H9 (cell line): ENCODE results near the gene CASTOR1. TPM values are rescaled to one million over a fixed set of nuclear protein-coding genes. Genes with fewer than 3 reads are reported as not detected.

ENCODE experiments used
- DNase-seq: peaks from one replicate; pipeline ENCODE4 v3.0.0-alpha.2; 2017
- H2AFZ ChIP-seq: one replicate; pipeline ENCODE4 v1.6.1; 2013; ENCODE audit warnings: mild to moderate bottlenecking, low read length, control low read depth, moderate library complexity
- H2AK5ac ChIP-seq: 2 replicates; pipeline ENCODE4 v1.6.1; 2013; ENCODE audit warnings: low read length, control low read depth, mixed read lengths; ENCODE audit not compliant: insufficient read length
- H2BK120ac ChIP-seq: one replicate; pipeline ENCODE4 v1.6.1; 2013; ENCODE audit warnings: low read depth, mild to moderate bottlenecking, low read length, control low read depth, inconsistent platforms; ENCODE audit not compliant: poor library complexity, severe bottlenecking
- H2BK12ac ChIP-seq: 2 replicates; pipeline ENCODE4 v1.6.1; 2013; ENCODE audit warnings: low read length, control low read depth, mixed read lengths, low read depth; ENCODE audit not compliant: insufficient read length
- H2BK15ac ChIP-seq: 2 replicates; pipeline ENCODE4 v1.6.1; 2013; ENCODE audit warnings: low read depth, low read length, control low read depth
- H2BK20ac ChIP-seq: one replicate; pipeline ENCODE4 v1.6.1; 2013; ENCODE audit warnings: low read depth, mild to moderate bottlenecking, low read length, control low read depth, inconsistent platforms; ENCODE audit not compliant: poor library complexity, severe bottlenecking
- H2BK5ac ChIP-seq: 2 replicates; pipeline ENCODE4 v1.6.1; 2013; ENCODE audit warnings: low read length, control low read depth, mixed read lengths; ENCODE audit not compliant: insufficient read length
- H3K14ac ChIP-seq: 2 replicates; pipeline ENCODE4 v1.6.1; 2013; ENCODE audit warnings: low read length, control low read depth; ENCODE audit not compliant: insufficient read depth
- H3K18ac ChIP-seq: 2 replicates; pipeline ENCODE4 v1.6.1; 2013; ENCODE audit warnings: low read depth, mild to moderate bottlenecking, mixed read lengths, low read length, control low read depth; ENCODE audit not compliant: insufficient read length
- H3K23ac ChIP-seq: 2 replicates; pipeline ENCODE4 v1.6.1; 2013; ENCODE audit warnings: low read length, control low read depth, mixed read lengths, low read depth; ENCODE audit not compliant: insufficient read length
- H3K23me2 ChIP-seq: 2 replicates; pipeline ENCODE4 v1.6.1; 2013; ENCODE audit warnings: low read depth, mild to moderate bottlenecking, mixed read lengths, low read length, control low read depth; ENCODE audit not compliant: insufficient read length, poor library complexity, severe bottlenecking
- H3K27ac ChIP-seq: 2 replicates; pipeline ENCODE4 v1.5.1; 2013; ENCODE audit warnings: low read length, control low read depth, mixed read lengths, low read depth; ENCODE audit not compliant: insufficient read length
- H3K27me3 ChIP-seq: 2 replicates; pipeline ENCODE4 v1.6.1; 2013; ENCODE audit warnings: low read length, control low read depth, inconsistent platforms; ENCODE audit not compliant: insufficient read depth
- H3K4ac ChIP-seq: 2 replicates; pipeline ENCODE4 v1.6.1; 2013; ENCODE audit warnings: low read depth, mild to moderate bottlenecking, control low read depth, inconsistent platforms, low read length, moderate library complexity
- H3K4me1 ChIP-seq: 2 replicates; pipeline ENCODE4 v1.6.1; 2013; ENCODE audit warnings: low read length, control low read depth, inconsistent platforms; ENCODE audit not compliant: insufficient read depth
- H3K4me2 ChIP-seq: 2 replicates; pipeline ENCODE4 v1.6.1; 2013; ENCODE audit warnings: low read length, control low read depth, mixed read lengths; ENCODE audit not compliant: insufficient read length, insufficient read depth
- H3K56ac ChIP-seq: 2 replicates; pipeline ENCODE4 v1.6.1; 2013; ENCODE audit warnings: low read depth, mild to moderate bottlenecking, mixed read lengths, low read length, control low read depth; ENCODE audit not compliant: insufficient read length
- H3K79me1 ChIP-seq: 2 replicates; pipeline ENCODE4 v1.6.1; 2013; ENCODE audit warnings: low read depth, mild to moderate bottlenecking, moderate library complexity, low read length, control low read depth, inconsistent platforms; ENCODE audit not compliant: insufficient read depth, poor library complexity, severe bottlenecking
- H3K79me2 ChIP-seq: 2 replicates; pipeline ENCODE4 v1.6.1; 2013; ENCODE audit warnings: low read length, control low read depth, inconsistent platforms; ENCODE audit not compliant: insufficient read depth
- H3K9ac ChIP-seq: 2 replicates; pipeline ENCODE4 v1.6.1; 2013; ENCODE audit warnings: low read length, control low read depth, mixed read lengths; ENCODE audit not compliant: insufficient read length; ENCODE audit errors: extremely low read depth
- H3K9me3 ChIP-seq: one replicate; pipeline ENCODE4 v1.6.1; 2013; ENCODE audit warnings: low read depth, low read length, inconsistent platforms; ENCODE audit not compliant: control insufficient read depth
- H3T11ph ChIP-seq: one replicate; pipeline ENCODE4 v1.6.1; 2013; ENCODE audit warnings: mild to moderate bottlenecking, low read length, control low read depth, inconsistent platforms
- H4K20me1 ChIP-seq: one replicate; pipeline ENCODE4 v1.6.1; 2013; ENCODE audit not compliant: control insufficient read depth, insufficient read length, insufficient read depth
- H4K5ac ChIP-seq: 2 replicates; pipeline ENCODE4 v1.6.1; 2013; ENCODE audit warnings: low read depth, mild to moderate bottlenecking, mixed read lengths, low read length, control low read depth; ENCODE audit not compliant: insufficient read length
- H4K8ac ChIP-seq: replicated peaks from 2 replicates; pipeline ENCODE4 v1.6.1; 2013; ENCODE audit warnings: low read length, control low read depth, mixed read lengths, low read depth; ENCODE audit not compliant: insufficient read length
- H4K91ac ChIP-seq: 2 replicates; pipeline ENCODE4 v1.6.1; 2013; ENCODE audit warnings: low read depth, mild to moderate bottlenecking, moderate library complexity, mixed read lengths, low read length, control low read depth; ENCODE audit not compliant: insufficient read length
- H3K27ac Mint-ChIP-seq, 3 experiments: 2 replicates in 2 of 3; 3 replicates in 1 of 3; pipeline ENCODE4 v1.8.0; 2020 to 2021; ENCODE audit warnings: mixed read lengths in 3 of 3, mild to moderate bottlenecking in 1 of 3, moderate library complexity in 1 of 3
- H3K27me3 Mint-ChIP-seq: 2 replicates; pipeline ENCODE4 v1.8.0; 2021; ENCODE audit warnings: low read depth, mild to moderate bottlenecking, moderate library complexity, mixed read lengths
- H3K36me3 Mint-ChIP-seq, 3 experiments: 2 replicates in 2 of 3; 3 replicates in 1 of 3; pipeline ENCODE4 v1.8.0; 2020 to 2021; ENCODE audit warnings: low read depth in 3 of 3, mixed read lengths in 3 of 3; ENCODE audit not compliant: insufficient read depth in 1 of 3
- H3K4me1 Mint-ChIP-seq, 2 experiments: 2 replicates each; pipeline ENCODE4 v1.8.0; 2020; ENCODE audit warnings: mixed read lengths in 2 of 2
- H3K4me3 Mint-ChIP-seq, 2 experiments: 2 replicates in 1 of 2; 3 replicates in 1 of 2; pipeline ENCODE4 v1.8.0; 2020 to 2021; ENCODE audit warnings: mild to moderate bottlenecking in 2 of 2, mixed read lengths in 2 of 2, moderate library complexity in 1 of 2
- H3K9me3 Mint-ChIP-seq, 2 experiments: 2 replicates in 1 of 2; 3 replicates in 1 of 2; pipeline ENCODE4 v1.8.0; 2020; ENCODE audit warnings: mild to moderate bottlenecking in 2 of 2, mixed read lengths in 2 of 2, moderate library complexity in 1 of 2
- WGBS: extraction: QIAGEN DNeasy Blood & Tissue Kit; methylation state at CpG from one replicate; pipeline ENCODE4 v1.1.7; 2013; ENCODE audit warnings: missing lambda C conversion rate, low lambda C conversion rate, mixed read lengths; ENCODE audit not compliant: insufficient read length; ENCODE audit errors: extremely low coverage; 5-methylcytosine and 5-hydroxymethylcytosine counted together
- total RNA-seq: library from RNA; stranded (reverse); gene quantifications from 2 replicates; pipeline ENCODE4 v1.2.1, GENCODE V29; 2021
- TF ChIP-seq, protein P1 (sequence below): fragments of 200-600 bp; sonication (generic); conservative IDR thresholded peaks from 3 replicates; pipeline ENCODE4 v1.8.0; 2021; ENCODE audit warnings: antibody characterized with exemption, mild to moderate bottlenecking

CASTOR1 gene
- total RNA-seq, 1 experiment from 2014 or later: 8.8 TPM

GRCh38 chr22:30309951-30310741, 20.8 kb upstream of the CASTOR1 start:
- Histone ChIP-seq H2BK15ac (no peak overlapping the region), H3K9ac (no peak overlapping the region), H3K4me2 (no peak overlapping the region), H2BK120ac (no peak overlapping the region), H2BK20ac (no peak overlapping the region), H3K27ac (no peak overlapping the region), H3K9me3 (no peaks in the 10 kb centered on the region), H3K23me2 (no peaks in the 10 kb centered on the region), H4K8ac (no peak overlapping the region), H3K79me2 (no peaks in the 10 kb centered on the region), H3K56ac (no peak overlapping the region), H2AK5ac (no peak overlapping the region), H2BK5ac (no peak overlapping the region), H4K91ac (no peak overlapping the region), H3K14ac (no peak overlapping the region), H3K4ac (no peak overlapping the region), H3T11ph (no peak overlapping the region), H3K23ac (no peak overlapping the region), H3K27me3 (no peaks in the 10 kb centered on the region), H2AFZ (no peak overlapping the region), H3K18ac (no peak overlapping the region), H4K20me1 (no peaks in the 10 kb centered on the region), H3K79me1 (no peaks in the 10 kb centered on the region), H4K5ac (no peak overlapping the region), H2BK12ac (no peak overlapping the region), H3K4me1 (no peaks in the 10 kb centered on the region; the same call in 1 of the 2 replicates)
- H3K4me1 Mint-ChIP-seq: peaks cover 11% of the 10 kb centered on the region in 2 experiments
- DNase-seq: no peak
- no peaks in the 10 kb centered on the region for H3K27me3 Mint-ChIP-seq
- H3K9me3 Mint-ChIP-seq: no peaks in the 10 kb centered on the region; a peak in 1 of 5 replicates
- WGBS: no CpG with 5 or more reads among the region's 7 CpGs
- H3K27ac Mint-ChIP-seq: peak overlapping the region in 2 of 3 experiments; percentile 36 to 54; a peak in 1 of 7 replicates
- H3K36me3 Mint-ChIP-seq: no peaks in the 10 kb centered on the region
- H3K4me3 Mint-ChIP-seq: no peak overlapping the region
- TF ChIP-seq, protein P1, sequence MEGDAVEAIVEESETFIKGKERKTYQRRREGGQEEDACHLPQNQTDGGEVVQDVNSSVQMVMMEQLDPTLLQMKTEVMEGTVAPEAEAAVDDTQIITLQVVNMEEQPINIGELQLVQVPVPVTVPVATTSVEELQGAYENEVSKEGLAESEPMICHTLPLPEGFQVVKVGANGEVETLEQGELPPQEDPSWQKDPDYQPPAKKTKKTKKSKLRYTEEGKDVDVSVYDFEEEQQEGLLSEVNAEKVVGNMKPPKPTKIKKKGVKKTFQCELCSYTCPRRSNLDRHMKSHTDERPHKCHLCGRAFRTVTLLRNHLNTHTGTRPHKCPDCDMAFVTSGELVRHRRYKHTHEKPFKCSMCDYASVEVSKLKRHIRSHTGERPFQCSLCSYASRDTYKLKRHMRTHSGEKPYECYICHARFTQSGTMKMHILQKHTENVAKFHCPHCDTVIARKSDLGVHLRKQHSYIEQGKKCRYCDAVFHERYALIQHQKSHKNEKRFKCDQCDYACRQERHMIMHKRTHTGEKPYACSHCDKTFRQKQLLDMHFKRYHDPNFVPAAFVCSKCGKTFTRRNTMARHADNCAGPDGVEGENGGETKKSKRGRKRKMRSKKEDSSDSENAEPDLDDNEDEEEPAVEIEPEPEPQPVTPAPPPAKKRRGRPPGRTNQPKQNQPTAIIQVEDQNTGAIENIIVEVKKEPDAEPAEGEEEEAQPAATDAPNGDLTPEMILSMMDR: no peak
